DMS114 treated with DMSO at 0.1 percent for 48 hours (cell line): ENCODE data around the gene TNFRSF12A.

Source experiments
- DNase-seq: peaks from one replicate; lab custom pipeline; 2025; ENCODE audit not compliant: unreplicated experiment; lab: John Stamatoyannopoulos, UW

The TNFRSF12A gene

DNA sequence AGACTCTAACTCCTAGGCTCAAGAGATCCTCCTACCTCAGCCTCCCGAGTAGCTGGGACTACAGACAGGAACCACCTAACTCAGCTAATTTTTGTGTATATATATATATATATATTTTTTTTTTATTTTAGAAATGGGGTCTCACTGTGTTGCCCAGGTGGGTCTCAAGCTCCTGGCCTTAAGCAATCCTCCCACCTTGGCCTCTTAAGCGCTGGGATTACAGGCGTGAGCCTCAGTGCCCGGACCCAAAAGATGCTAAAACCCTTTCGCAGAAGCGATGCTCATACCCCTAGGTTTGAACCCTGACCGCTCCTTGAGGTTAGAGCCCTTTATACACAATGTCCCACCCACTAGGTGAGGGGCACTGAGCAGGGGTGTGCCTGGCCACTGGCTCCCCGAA lies 9.7 kb upstream of the TNFRSF12A start:
- no peak for DNase-seq

- no peak for DNase-seq
Observed at GRCh38 chr16:3012246-3012645, 7.9 kb upstream of the TNFRSF12A start.

- no peak for DNase-seq
Observed at GRCh38 chr16:3012828-3013420, 7.2 kb upstream of the TNFRSF12A start, which contains the start of gene CLDN9. CLDN9 (plus strand) TSS chr16:3012923; CDS start chr16:3013363, 440 bp downstream.

DNA sequence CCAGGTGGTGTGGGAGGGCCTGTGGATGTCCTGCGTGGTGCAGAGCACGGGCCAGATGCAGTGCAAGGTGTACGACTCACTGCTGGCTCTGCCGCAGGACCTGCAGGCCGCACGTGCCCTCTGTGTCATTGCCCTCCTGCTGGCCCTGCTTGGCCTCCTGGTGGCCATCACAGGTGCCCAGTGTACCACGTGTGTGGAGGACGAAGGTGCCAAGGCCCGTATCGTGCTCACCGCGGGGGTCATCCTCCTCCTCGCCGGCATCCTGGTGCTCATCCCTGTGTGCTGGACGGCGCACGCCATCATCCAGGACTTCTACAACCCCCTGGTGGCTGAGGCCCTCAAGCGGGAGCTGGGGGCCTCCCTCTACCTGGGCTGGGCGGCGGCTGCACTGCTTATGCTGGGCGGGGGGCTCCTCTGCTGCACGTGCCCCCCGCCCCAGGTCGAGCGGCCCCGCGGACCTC lies 6.6 kb upstream of the TNFRSF12A start:
- DNase-seq: no peak

GRCh38 chr16:3013998-3014690 lies 6.0 kb upstream of the TNFRSF12A start:
- no peak for DNase-seq

DNA sequence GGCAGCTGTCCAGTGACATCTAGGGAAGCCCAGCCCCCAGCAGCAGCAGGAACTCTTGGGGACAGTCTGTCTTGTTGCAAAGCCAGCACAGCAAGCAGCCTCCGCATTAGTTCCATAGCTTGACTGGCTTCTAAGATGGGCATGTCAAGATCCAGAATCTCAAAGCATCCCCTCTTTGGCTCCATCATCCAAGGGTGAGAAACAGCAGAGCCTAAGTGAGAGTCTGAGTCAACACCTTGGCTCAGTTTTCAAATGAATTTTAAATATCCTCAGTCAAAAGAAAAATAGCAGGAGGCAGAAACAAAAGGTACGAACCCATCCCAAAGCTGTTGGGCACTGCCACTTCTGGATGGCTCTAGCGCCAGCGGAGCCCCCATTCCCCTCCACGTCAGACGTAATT lies 5.2 kb upstream of the TNFRSF12A start:
- DNase-seq: no peak

- no peak for DNase-seq
Observed at GRCh38 chr16:3015865-3016521, 4.2 kb upstream of the TNFRSF12A start.

- DNase-seq: no peak
Observed at GRCh38 chr16:3017344-3017743, 2.8 kb upstream of the TNFRSF12A start.

DNA sequence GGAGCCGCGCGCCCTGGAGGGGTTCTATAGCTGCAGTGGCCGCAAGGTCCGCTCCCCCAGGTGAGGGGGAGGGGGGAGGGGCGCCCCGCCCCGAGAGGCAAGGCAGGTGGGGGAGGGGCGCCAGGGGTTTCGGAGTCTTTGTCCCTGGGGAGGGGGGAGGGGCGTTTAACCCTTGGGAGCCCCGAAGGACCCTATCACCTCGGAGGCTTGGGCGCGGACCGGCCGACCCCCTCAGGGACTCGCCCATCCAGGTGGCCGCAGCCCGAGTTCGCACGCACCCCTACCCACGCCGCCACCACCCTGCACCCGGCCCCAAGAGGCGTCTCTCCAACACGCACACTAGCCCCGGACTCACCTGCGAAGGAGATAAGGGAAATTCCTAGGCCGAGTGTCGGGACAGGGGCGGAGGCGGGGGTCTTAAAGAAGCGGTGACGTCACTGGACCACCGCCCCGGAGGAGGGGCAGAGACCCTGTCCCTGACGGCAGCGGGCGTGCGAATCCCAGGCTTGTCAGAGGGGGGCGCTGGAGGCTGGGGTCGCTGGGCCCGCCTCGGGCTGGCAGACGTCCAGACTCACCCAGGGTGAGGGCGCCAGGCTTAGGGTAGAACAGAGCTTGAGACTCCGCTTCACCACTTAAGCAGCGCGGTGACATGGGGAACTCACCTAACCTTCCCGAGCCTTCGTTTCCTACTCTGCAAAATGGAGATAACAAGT lies 2.2 kb upstream of the TNFRSF12A start, which contains the start of gene CLDN6:
CLDN6 (minus strand) TSS at position 390 of the 713 bp plus-strand sequence. CDS start 2,162 bp downstream, outside the sequence.
- no peak for DNase-seq

GRCh38 chr16:3019594-3020246 lies 448 bp upstream of the TNFRSF12A start:
- DNase-seq: no peak

- DNase-seq: peak; percentile 22
Observed at GRCh38 chr16:3020604-3021448, 658 bp downstream of the TNFRSF12A start.

GRCh38 chr16:3021449-3022207 lies 1.5 kb downstream of the TNFRSF12A start:
- DNase-seq: peak; percentile 68

DNA sequence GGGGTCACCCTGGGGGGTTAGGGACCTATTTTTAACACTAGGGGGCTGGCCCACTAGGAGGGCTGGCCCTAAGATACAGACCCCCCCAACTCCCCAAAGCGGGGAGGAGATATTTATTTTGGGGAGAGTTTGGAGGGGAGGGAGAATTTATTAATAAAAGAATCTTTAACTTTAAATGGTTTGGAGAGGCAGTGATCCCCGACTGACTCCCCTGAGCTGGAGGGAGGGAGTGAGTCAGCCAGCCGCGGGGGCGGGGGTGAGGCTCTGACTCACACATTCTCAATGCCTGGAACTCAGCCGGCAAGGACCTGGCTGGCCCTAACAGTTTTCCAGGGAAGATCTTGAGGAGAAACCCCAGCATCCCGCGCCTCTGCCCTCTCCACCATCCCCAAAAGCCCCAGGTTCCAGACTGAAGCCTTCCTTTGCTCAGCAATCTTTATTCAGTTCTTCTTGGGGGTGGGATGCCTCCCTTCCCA lies 2.1 kb downstream of the TNFRSF12A start:
- DNase-seq: peak; percentile 13

DNA sequence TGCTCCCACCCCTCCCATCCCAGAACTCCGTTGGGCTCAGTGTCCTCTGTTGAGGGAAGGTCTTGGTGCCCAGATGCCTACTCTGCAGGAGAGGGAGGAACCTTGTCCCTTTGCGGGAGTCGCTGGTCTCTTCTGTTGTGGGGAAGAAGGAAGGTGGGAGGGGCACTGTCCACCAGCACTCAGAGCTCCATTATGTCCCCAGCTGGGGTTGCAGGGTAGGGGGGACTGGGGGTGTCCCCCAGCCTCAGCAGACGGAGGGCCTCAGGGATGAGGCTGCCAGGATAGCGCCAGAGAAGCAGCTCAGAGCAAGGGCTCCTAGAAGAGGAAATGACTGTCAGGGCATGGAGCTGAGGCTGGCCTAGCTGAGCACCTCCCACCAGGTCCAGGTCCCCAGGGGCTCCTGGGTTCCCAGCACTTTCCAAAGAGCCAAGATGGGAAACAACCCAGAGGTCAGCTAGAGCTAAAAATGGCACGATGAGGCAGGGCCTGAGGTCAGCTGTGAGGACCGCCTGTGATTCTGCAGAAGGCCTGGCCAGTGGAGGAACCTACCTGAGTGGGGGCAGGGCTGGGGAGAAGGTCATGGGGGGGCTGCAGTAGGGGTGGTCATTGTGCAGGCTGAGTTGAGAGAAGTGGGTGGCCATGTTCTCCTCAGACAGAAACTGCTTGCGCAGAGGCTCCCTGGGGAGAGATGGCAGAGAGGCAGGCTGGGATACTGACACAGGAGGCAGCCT lies 2.7 kb downstream of the TNFRSF12A start:
- DNase-seq: no peak

GRCh38 chr16:3023415-3023668 lies 3.2 kb downstream of the TNFRSF12A start:
- DNase-seq: peak; percentile 40

DNA sequence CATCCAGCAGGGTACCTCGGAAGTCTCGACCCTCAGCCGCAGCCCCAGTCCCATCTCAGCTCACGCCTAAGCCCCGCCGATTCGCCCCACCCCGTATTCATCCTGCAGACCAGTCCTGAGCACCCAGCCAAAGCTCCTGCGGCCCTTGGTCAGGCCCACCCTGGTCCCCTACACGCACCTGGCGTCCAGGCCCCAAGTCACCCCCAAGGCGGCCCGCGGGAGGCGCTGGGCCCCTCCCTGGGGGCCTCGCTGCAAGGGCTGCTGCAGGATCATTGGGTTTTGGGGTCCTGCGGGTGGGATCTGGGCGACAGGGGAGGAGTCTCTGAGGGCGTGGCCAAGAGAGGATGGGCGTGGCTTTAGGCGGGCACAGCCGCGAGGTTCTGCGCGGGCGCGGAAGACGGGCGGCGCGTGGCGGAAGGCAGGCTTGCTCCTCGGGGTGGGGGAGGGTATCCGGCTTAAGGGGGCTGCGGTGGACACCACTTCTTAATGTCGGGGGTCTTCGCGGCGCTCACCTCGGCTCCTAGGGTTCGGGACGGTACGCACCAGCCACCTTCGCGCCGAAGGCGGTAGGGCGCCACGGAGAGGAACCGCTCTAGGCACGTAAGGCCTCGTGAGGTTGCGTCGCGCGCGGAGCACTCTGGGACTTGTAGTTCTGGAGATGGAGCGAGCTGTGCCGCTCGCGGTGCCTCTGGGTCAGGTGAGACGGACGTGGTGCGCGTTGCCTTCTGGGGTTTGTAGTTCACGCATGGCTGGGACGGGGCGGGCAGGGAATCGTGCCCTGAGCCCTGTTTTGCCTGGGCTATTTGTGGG lies 3.7 kb downstream of the TNFRSF12A start, which contains the start of the genes HCFC1R1 and THOC6:
HCFC1R1 (minus strand) TSS at position 274 of the 810 bp plus-strand sequence; CDS start at position 273, 1 bp downstream.
THOC6 (plus strand) TSS at position 367 of the 810 bp plus-strand sequence; CDS start at position 659, 292 bp downstream.
- DNase-seq: peak; percentile 92
